ENCODE measurements around the gene PIEZO2.

DNA sequence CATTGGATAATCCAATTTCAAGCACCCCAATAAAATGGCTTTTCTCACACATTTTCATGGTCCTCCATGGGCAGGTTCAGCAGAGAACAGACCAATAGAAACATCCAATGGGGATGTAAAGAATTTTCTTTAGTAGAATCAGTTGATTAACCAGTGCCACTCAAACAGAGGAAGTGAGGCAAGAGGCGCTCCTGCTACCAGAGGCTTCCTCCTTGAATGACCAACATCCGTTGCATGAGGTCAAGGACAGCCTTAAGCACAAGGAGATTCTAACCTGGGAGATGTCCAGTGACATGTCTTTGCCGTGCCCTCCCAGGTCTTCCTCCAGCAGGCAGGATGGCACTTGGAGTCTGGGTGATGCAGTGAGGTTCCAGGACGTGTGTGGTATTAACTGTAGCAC, 146.6 kb downstream of the PIEZO2 start:
- TF ChIP-seq, protein P1, sequence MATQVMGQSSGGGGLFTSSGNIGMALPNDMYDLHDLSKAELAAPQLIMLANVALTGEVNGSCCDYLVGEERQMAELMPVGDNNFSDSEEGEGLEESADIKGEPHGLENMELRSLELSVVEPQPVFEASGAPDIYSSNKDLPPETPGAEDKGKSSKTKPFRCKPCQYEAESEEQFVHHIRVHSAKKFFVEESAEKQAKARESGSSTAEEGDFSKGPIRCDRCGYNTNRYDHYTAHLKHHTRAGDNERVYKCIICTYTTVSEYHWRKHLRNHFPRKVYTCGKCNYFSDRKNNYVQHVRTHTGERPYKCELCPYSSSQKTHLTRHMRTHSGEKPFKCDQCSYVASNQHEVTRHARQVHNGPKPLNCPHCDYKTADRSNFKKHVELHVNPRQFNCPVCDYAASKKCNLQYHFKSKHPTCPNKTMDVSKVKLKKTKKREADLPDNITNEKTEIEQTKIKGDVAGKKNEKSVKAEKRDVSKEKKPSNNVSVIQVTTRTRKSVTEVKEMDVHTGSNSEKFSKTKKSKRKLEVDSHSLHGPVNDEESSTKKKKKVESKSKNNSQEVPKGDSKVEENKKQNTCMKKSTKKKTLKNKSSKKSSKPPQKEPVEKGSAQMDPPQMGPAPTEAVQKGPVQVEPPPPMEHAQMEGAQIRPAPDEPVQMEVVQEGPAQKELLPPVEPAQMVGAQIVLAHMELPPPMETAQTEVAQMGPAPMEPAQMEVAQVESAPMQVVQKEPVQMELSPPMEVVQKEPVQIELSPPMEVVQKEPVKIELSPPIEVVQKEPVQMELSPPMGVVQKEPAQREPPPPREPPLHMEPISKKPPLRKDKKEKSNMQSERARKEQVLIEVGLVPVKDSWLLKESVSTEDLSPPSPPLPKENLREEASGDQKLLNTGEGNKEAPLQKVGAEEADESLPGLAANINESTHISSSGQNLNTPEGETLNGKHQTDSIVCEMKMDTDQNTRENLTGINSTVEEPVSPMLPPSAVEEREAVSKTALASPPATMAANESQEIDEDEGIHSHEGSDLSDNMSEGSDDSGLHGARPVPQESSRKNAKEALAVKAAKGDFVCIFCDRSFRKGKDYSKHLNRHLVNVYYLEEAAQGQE (IDR thresholded peaks at IDR 0.05; ENCODE audit: borderline replicate concordance): no peak
- TF ChIP-seq, protein P2, sequence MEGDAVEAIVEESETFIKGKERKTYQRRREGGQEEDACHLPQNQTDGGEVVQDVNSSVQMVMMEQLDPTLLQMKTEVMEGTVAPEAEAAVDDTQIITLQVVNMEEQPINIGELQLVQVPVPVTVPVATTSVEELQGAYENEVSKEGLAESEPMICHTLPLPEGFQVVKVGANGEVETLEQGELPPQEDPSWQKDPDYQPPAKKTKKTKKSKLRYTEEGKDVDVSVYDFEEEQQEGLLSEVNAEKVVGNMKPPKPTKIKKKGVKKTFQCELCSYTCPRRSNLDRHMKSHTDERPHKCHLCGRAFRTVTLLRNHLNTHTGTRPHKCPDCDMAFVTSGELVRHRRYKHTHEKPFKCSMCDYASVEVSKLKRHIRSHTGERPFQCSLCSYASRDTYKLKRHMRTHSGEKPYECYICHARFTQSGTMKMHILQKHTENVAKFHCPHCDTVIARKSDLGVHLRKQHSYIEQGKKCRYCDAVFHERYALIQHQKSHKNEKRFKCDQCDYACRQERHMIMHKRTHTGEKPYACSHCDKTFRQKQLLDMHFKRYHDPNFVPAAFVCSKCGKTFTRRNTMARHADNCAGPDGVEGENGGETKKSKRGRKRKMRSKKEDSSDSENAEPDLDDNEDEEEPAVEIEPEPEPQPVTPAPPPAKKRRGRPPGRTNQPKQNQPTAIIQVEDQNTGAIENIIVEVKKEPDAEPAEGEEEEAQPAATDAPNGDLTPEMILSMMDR (IDR thresholded peaks at IDR 0.05; ENCODE audit: poor library complexity, severe bottlenecking): no peak
- no peak for TF ChIP-seq EZH2 (IDR thresholded peaks at IDR 0.05; ENCODE audit: borderline replicate concordance, insufficient read depth, low read length, poor library complexity, severe bottlenecking)
